M059J (cell line): ENCODE data around the gene ADGRL3. TPM values are rescaled to one million over a fixed set of nuclear protein-coding genes. Genes with fewer than 3 reads are reported as not detected.
"Not testable (repeated sequence)": the region's sequence is repeated elsewhere in the genome, so short reads cannot be mapped to it uniquely, and the experiment has no call there.

ENCODE experiments used
- DNase-seq: peaks from one replicate; pipeline ENCODE4 v3.0.0-alpha.2; 2012; ENCODE audit warnings: low read depth
- total RNA-seq: library from RNA; depleted of rRNA; stranded (reverse); fragments of >200 nt; shearing (Covaris generic); gene quantifications from 2 replicates; pipeline ENCODE4 v1.2.3, GENCODE V29; 2014

Gene ADGRL3
- total RNA-seq, 1 experiment from 2014 or later, result not detected

DNA sequence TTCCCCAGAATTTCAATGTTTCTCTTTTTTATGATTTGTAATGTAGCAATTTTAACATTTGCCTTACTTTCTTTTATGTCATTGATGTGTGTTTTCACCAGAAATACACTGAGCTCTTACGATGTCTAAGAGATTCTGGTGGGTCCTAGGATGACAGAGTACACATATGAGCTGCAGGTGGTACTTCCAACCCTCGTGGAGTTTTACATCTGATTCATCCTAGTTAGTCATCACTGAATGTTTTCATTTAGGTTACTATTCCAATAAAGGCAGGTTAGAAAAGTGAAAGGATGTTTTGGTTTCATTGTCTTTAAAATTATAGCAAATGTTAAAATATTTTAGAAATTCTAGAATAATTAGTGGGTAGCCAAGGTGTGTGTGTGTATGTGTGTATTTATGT is 605.9 kb downstream of the ADGRL3 start:
- no peak for DNase-seq

DNA sequence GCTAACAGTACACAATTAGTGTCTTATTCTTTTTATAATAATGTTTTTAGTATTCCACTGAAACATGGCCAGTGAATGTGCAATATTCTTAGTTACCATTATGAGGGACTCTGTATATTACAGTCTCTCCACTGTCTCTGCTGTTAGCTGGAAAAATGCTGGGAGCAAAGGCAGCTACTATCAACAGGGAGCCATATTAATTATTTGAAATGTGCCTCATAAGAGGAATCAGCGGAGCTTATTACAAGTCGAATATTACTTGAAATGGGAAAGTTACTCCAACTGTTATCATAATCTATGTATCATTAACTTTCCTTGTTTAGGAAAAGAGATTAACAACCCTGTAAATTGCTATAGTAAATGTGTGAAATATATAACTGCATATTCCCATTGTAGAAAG is 612.0 kb downstream of the ADGRL3 start:
- DNase-seq, result no peak

DNA sequence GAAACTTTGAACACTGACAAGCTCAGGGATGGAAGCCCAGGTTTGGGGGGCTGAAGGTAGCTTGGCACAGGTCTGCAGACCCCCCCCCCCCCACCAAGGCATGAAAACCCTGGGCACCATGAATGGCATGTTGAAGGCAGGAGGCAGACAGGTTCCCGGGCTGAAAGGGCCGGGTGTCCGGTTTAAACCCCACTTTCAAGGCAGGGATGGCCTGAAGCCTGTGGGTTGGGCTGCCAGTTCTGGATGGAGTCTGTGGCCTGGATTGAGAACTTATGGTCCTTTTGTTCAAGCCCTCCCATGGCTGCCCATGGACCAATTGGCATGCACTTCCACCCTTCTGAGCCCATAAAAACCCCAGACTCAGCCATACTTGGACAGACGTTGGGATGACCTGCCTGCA is 616.9 kb downstream of the ADGRL3 start:
- no peak for DNase-seq

DNA sequence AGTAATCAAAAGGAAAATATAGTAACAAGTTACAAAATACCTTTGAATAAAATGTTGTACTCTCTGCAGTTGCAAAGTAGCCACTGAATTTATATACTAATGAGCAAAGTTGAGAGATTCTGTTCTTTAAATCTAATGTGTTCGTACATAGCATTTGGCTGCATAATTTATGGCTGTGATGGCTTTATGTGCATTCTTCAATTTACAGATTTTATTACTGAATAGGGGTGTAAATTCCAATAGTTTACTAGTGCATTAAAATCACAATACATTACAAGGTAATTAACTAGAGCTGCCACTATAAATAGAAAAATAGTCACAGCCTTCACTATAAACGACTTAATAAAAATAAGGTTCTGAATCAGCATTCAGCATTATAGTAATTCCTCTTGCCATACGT is 620.0 kb downstream of the ADGRL3 start:
- no peak for DNase-seq

DNA sequence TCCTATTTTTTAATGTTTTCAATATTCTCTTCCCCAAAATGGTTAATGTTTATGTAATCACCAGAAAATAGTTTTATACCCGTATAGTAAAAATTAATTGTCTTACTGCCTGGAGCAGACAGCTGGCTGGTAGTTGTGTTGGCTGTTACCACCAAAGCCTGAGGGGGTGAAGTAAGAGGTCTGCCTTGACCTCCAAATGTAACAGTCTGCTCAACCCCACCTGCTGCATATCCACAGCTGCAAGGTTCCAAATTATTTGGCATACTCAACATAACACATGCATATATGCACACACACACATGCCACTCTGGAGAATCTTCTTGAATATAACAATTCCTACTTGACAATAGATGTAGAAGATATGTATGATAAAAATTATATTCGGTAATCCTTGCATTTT is 624.3 kb downstream of the ADGRL3 start:
- no peak for DNase-seq

DNA sequence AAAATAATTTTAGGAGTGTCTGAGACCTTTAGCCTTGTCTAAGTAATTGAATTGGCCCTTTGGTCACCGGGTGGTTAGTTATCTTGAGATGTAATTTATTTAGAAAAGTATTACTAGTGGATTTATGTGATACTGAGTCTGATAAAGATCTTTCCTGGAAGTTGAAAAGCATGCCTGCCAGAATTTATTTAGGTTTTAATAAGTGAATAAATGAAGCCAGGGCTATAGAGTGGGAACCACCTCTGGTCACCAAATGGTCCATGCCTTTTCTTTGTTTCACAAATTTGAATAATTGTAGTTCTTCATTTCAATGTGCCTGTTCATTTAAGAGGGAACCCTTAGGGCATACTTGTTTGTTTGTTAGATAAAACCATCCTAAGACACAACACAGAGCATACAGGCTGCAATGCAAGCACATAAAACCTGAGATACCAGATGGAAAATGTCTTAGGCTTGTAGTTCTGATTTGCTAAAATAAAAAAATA is 627.8 kb downstream of the ADGRL3 start:
- DNase-seq, result no peak

DNA sequence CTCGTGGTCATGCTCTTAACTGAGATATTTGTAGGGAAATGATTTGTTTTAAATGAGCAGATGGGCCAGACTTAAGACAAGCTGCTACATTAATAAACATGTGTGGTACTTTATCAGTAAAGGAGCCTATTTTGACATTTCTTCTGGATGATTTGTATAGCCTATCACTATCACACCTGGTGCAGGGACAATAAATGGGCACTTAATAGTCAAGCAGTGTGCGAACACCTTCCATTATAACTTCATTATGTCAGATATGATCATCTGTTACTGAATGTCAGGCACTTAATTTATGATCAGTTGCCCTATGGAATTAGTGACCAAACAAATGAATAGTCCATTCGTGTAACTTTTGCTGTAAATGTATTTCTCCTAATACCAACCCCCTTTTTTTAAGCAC is 628.8 kb downstream of the ADGRL3 start:
- no peak for DNase-seq

DNA sequence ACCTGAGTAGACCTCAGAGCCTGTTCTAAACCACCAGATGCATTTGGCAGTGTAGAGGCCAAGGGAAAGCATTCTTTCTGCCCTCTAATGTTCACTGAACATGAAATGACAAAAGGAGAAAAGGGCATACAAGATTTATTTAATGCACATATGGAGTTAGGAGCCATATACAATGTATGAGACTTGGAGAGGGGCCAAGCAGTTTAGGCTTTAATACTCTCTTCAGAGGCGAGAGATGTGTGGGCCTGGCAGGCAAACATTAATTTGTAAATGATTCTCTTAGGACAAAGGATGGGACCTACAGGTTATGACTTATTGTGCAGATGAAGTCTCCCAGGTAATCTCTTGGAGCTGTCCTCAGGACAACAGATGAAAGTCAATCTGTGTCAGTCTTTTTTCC is 631.9 kb downstream of the ADGRL3 start:
- DNase-seq, result no peak

DNA sequence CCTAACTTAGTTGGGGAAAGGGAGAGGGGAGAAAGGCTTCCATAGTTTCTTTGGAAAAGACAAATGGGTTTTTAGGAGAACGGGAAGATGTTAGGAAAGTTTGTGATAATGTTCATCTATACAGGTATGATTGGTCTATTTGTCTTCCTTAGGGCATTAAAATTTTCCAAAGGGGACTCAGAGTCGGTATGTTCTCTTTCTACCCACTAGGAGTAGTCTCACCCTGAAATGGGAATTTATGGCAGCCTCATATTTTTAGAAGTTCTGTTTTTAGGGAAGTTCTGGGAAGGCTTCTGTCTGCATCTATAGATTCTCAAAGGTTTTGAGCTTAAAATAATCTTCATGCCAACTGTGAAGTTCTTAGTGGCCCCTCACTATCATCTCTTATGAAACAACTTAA is 637.3 kb downstream of the ADGRL3 start:
- DNase-seq, result no peak

DNA sequence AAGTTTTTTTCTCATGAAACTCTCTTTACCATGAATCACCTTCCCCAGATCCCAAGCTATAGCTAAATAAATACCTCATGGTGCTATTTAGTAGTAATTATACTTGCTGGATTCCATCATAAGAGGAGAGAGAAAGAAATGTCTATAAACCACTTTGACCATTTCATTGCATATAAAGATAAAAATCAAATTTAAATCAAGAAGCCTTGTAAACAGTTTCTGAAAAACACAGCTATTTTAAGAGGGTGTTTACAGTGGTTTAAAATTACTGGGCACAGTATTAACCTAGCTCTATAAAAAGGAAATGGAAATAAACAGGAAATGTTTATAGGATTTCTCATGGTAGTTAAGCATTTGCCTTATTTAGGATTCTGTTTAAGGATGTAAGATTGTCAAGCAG is 637.9 kb downstream of the ADGRL3 start:
- DNase-seq, result no peak

DNA sequence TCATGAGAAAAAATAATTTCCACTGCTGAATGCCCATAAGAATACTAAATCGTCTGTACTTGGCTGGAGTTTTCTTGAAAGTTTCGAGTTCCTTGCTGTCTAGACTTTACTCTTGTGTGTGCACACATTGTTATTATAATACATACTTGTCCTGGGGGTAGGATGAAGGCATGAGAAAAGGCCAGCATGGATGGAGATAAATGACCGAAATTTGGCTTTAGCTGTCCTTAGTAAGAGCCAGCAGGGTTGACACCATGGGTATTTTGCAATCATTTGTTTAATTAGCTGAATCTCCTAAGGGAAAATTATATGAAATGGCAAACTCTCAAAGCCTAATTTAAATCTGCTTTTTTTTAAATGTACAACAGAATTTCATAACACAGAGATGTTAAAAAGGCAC is 641.6 kb downstream of the ADGRL3 start:
- no peak for DNase-seq

DNA sequence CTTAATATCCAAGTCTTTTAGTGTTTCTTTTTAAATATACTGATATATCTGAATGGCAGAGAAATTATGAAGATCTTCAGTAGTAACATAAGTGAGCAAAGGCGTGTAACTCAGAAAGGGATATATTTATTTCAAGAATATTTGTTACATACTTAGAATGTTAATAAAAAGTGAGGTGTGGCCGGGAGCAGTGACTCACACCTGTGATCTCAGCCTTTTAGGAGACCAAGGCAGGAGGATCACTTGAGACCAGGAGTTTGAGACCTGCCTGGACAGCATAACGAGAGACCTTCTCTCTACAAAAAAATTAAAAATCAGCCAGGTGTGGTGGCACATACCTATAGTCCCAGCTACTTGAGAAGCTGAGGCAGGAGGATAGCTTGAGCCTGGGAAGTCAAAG is 651.0 kb downstream of the ADGRL3 start:
- DNase-seq, result no peak

DNA sequence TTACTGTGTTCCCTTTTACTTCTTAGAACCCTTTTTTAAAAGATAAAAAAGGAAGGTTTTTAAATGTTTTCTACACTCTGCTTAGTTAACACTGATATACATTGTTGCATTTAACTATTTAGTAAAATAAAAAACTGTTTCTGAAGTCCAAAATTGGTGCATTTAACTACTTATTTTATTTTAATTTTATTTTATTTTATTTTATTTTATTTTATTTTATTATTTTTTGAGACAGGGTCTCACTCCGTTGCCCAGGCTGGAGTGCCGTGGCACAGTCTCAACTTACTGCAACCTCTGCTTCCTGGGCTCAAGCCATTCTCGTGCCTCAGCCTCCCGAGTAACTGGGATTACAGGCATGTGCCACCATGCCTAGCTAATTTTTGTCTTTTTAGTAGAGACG is 652.0 kb downstream of the ADGRL3 start:
- DNase-seq, result not testable (repeated sequence)

DNA sequence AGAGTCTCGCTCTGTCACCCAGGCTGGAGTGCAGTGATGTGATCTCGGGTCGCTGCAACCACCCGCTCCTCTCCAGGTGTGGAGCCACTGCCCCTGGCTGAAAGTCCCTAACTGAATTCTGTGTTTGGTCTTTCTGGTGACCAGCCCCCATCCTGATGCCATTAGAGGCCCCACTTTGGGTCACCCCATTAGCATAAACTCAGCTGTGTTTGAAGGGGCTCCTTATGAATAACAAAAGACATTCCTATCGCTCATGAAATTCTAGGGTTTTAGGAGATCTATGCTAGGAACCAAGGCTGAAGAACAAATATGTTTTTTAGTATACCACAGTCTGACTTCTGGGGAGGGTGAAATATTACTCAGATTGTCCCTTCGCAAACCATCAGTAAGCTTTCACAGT is 652.9 kb downstream of the ADGRL3 start:
- DNase-seq, result no peak

DNA sequence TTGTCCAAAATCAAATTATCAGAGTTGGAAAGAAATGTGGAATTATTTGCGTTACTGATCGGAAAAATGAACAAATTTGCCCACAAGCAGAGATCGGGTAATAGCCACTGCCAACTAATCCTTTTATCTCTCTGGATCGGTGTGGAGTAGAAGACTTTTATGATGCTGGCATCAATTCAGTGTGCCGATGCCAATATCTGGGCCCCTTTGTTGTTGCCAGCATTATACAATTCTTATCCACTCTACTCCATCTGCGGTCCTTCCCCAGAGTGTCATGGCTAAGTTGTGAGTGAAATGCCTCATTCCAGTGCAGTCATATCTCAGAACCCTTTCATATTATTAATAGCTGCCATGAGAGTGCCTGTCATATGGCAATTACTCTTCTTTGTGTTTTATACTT is 660.2 kb downstream of the ADGRL3 start:
- no peak for DNase-seq

DNA sequence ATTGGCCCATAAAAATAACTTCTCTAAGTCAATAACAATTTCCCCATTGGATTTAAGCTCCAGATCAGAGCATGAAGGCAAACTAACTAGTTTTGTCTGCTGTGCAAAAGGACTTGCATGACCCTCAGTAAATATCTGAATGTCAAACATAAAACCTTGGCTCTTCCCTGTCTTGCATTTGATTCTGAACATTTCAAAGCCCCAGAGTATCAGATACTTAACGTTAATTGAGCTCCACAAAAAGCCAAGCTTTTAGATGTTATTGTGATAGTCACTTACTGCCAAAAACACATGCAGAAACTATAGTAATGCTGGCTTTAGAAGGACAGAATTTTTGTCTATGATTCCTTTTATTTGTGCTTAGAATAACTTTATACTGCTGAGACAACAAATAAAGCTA is 664.2 kb downstream of the ADGRL3 start:
- no peak for DNase-seq

DNA sequence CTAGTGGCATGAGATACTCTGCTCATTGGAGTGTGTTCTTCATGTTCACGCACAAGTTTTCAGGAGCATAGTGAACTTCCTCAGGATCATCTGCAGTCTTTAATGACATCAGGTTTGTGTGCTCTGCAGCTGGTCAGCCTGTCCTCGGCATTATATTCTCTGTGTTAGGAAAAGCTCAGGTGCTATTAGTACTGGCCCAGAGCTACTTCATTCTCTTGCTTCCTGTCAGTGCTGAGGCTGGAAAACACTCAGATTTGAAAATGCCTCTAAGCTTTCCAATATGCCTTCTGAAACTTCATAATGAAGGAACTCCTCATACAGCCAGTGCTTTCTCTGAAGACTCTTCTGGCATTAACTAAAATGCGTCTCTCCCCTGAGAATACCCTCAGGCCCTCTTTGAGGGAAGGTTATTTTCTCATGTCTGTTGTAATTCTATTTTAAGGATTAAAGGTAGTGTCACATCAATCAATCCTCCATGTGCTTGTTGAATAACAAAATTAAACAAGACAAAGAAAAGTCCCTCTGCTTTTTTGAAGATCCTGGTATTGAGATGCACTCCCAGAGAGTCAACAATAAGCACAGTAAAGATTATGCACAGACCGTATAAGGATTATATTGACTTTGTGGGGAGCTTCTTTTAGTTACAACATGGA is 666.4 kb downstream of the ADGRL3 start:
- no peak for DNase-seq

DNA sequence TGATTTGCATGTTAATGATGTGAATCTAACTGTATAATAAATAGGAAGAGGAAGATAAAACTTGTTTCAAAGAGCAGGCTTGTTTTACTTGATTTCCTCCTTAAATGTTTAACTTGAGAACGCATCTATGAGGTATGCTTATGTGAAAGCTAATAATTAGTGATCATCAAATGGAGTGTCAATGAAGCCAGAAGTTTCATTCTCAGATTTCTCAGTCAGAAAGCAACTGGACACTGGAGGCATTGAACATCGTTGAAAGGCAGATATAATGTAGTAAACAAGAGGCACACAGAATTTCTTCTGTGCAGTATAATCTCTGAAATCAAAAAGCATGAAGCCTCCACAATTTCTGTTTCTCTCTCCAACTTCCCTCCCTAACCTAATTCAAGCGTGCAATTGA is 672.9 kb downstream of the ADGRL3 start:
- no peak for DNase-seq

DNA sequence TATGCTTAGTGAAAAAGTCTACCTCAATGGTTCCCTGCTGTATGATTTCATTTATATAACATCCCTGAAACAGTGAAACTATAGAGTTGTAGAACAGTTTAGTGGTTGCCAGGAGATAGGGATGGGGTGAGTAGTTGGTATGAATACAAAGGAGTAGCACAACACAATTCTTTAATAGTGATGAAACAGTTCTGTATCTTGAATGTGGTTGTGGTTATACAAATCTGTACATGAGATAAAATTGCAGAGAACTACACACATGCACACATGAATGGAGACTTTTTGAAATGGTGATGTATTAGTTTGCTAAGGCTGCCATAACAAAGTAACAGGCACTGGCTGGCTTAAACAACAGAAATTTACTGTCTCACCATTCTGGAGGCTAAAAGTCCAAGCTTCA is 677.1 kb downstream of the ADGRL3 start:
- no peak for DNase-seq

DNA sequence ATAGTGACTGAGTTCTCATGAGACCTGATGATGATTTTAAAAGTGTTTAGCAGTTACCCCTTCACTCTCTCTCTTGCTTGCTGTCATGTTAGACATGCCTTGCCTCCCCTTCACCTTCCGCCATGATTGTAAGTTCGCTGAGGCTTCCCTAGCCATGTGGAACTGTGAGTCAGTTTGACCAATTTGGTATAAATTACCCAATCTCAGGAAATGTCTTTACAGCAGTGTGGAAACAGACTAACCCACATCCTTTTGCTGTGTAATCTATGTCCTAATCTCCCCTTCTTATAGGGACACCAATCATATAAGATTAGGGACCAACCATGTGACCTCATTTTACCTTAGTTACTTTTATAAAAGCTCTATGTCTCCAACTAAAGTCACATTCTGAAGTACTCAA is 677.8 kb downstream of the ADGRL3 start:
- no peak for DNase-seq

DNA sequence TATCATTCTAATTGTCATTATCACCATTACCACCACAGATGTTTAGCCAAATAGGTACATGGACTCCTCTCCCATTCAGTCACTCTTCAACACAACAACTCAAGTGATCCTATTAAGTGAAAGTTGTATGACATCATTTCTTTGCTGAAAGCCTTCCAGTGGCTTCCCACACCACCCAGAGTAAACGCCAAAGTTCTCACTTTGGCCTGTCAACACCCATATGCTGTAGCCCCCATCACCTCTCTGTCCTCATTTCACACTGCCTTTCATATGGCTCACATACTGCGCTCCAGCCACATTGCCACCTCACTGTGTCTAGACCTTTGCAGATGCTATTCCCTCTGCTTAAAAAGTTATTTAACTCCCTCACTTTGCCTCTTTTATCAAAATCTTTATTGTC is 682.3 kb downstream of the ADGRL3 start:
- no peak for DNase-seq

DNA sequence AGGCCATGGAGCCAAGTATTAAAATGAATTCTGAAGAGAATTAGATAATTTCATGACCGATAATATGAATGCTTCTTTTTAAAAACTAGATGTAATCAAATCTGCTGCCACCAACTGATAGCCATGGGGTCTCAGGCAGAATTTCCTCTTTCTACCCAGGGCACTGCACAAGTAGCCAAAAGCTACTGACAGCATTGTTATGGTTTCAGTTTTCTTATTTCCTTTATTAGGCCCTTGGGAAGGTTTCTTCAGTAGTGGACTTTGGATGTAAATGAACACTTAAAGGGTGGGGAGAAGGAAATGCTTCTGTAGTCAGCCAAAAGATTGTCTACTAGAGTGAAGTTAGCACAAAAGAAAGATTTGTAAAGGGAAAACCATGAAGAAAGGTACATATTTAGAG is 686.0 kb downstream of the ADGRL3 start:
- DNase-seq, result no peak

DNA sequence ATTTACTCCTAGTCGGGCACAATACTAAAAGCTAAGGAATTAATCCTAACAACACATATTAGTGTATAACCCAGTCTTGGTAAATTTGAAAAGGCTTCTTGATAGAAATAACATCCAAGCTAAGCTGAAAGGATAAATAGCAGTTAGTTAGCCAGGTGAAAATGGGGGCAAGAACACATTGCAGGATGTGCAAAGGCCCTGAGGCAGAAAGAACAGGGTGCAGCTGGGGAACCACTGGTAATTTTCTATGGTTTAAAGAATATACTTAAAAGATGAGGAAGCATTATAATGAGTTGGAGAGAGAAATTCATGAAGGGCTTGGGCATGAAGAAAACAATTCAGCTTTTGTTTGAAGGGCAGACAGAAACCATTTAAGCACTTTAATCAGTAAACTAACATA is 689.0 kb downstream of the ADGRL3 start:
- no peak for DNase-seq

DNA sequence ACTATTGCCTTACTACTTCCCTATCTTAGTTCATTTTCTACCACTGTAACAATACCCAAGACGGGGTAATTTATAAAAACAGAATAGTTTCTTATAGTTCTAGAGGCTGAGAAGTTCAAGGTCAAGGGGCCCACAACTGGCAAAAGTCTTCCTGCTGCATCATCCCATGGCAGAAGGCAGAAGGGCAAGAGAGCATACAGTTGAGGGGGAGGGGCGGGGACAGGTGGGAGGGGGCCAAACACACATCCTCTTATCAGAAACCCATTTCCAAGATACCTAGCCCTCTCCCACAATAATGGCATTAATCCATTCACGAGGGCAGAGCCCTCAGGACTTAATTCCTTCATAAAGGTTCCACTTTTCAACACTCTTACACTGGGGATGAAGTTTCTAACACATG is 690.2 kb downstream of the ADGRL3 start:
- no peak for DNase-seq
